ENCODE results near the gene ZNF473.
"Not testable (repeated sequence)": the region's sequence is repeated elsewhere in the genome, so short reads cannot be mapped to it uniquely, and the experiment has no call there.

Gene ZNF473

GRCh38 chr19:50046649-50047503 lies 21.1 kb downstream of the ZNF473 start:
- no CpG with 5 or more reads among the region's 14 CpGs for WGBS (ENCODE audit: insufficient coverage, insufficient read length)
- DNase-seq (ENCODE audit: low read depth, low spot score): peak; percentile 41
- Histone ChIP-seq H3K9me3 (ENCODE audit: control insufficient read depth, insufficient read depth, low read length) (peaks cover 36% of the 10 kb centered on the region), H3K4me1 (ENCODE audit: control insufficient read depth, insufficient read depth, low read length) (no peaks in the 10 kb centered on the region), H3K4me3 (ENCODE audit: low read length) (no peak overlapping the region), H3K27me3 (ENCODE audit: control insufficient read depth, insufficient read depth, low read length) (no peaks in the 10 kb centered on the region), H3K36me3 (ENCODE audit: control insufficient read depth, insufficient read depth, low read length) (peaks cover 36% of the 10 kb centered on the region), H3K27ac (ENCODE audit: low read length) (no peak overlapping the region)

GRCh38 chr19:50047671-50048070 lies 21.9 kb downstream of the ZNF473 start:
- no peak for DNase-seq (ENCODE audit: low read depth, low spot score)
- H3K27me3 ChIP-seq (ENCODE audit: control insufficient read depth, insufficient read depth, low read length): no peaks in the 10 kb centered on the region
- no peak overlapping the region for H3K27ac ChIP-seq (ENCODE audit: low read length)
- WGBS (ENCODE audit: insufficient coverage, insufficient read length): no CpG with 5 or more reads among the region's 4 CpGs
- no peak overlapping the region for H3K4me3 ChIP-seq (ENCODE audit: low read length)
- H3K9me3 ChIP-seq (ENCODE audit: control insufficient read depth, insufficient read depth, low read length): peaks cover 36% of the 10 kb centered on the region
- no peaks in the 10 kb centered on the region for H3K4me1 ChIP-seq (ENCODE audit: control insufficient read depth, insufficient read depth, low read length)
- H3K36me3 ChIP-seq (ENCODE audit: control insufficient read depth, insufficient read depth, low read length): peaks cover 28% of the 10 kb centered on the region

DNA sequence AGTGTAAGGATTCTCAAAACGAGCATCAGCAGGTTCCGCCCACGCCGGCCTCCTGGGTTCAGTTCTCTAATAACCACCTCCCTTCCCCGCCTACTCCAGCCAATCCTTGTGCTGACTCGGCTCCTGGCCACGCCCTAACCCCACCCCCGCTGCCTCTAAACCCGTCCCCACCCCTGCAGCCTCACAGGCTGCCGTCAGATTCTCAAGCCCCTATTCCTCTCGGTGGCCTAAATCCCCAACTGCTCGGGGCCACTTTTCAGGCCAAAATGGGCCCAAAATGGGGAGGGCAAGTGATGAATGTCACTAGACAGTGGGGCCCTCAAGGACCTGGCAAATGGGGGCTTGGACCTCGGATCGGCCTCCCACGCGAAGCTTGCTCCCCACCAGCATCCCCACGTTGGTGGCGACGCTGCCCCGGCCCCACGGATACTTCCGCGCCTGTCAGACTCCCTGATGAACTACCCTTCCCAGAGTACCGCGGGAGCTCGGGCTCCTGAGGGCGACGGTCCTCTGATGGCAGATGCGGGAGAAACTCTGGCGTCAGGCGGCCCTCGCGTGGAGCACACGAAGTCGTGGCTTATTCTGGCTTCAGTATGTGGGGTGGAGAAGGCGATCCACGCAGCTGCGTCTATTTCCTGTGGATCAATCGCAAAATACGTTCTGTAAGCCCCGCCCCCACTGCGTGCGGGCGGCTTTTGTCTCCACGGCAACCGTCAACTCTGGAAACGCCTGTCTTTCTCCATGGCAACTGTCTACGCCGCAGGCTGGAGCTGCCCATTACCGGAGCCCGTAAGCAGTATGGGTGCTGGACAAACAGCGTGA lies 24.8 kb downstream of the ZNF473 start:
- no peak for DNase-seq (ENCODE audit: low read depth, low spot score)
- Histone ChIP-seq H3K36me3 (ENCODE audit: control insufficient read depth, insufficient read depth, low read length) (peaks cover 9% of the 10 kb centered on the region), H3K27me3 (ENCODE audit: control insufficient read depth, insufficient read depth, low read length) (no peaks in the 10 kb centered on the region), H3K4me3 (ENCODE audit: low read length) (no peak overlapping the region), H3K9me3 (ENCODE audit: control insufficient read depth, insufficient read depth, low read length) (peaks cover 18% of the 10 kb centered on the region), H3K4me1 (ENCODE audit: control insufficient read depth, insufficient read depth, low read length) (no peaks in the 10 kb centered on the region), H3K27ac (ENCODE audit: low read length) (no peak overlapping the region)
- no CpG with 5 or more reads among the region's 52 CpGs for WGBS (ENCODE audit: insufficient coverage, insufficient read length)

DNA sequence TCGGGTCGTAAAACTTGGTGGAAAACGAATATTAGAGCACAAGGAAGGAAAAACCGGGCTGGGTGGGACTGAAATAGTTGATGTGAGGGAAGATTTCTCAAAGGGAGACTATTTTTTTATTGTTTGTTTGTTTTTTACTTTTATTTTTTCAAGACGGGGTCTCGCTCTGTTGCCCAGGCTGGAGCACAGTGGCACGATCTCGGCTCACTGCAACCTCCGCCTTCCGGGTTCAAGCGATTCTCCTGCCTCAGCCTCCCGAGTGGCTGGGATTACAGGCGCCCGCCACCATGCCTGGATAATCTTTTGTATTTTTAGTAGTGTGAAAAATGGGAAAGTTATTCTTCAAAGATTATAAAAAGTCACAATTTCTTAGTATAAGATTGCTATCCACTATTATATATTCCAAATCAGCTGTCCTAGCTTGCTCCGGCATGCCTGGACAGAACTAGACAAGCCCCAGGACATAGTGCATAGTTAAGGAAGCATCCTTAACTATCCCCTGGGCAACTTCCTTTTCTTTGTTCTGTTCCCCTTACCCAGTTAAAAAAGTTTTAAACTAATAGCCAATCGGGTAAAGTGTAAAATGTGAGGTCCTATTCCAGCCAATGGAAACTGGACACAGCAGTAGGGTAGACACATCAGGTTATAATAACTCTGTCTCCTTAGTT lies 25.6 kb downstream of the ZNF473 start:
- peaks cover 15% of the 10 kb centered on the region for H3K9me3 ChIP-seq (ENCODE audit: control insufficient read depth, insufficient read depth, low read length)
- not testable (repeated sequence) for DNase-seq (ENCODE audit: low read depth, low spot score); H3K27me3 ChIP-seq (ENCODE audit: control insufficient read depth, insufficient read depth, low read length); H3K4me1 ChIP-seq (ENCODE audit: control insufficient read depth, insufficient read depth, low read length); H3K36me3 ChIP-seq (ENCODE audit: control insufficient read depth, insufficient read depth, low read length); H3K27ac ChIP-seq (ENCODE audit: low read length); H3K4me3 ChIP-seq (ENCODE audit: low read length)
- WGBS (ENCODE audit: insufficient coverage, insufficient read length): no CpG with 5 or more reads among the region's 16 CpGs

DNA sequence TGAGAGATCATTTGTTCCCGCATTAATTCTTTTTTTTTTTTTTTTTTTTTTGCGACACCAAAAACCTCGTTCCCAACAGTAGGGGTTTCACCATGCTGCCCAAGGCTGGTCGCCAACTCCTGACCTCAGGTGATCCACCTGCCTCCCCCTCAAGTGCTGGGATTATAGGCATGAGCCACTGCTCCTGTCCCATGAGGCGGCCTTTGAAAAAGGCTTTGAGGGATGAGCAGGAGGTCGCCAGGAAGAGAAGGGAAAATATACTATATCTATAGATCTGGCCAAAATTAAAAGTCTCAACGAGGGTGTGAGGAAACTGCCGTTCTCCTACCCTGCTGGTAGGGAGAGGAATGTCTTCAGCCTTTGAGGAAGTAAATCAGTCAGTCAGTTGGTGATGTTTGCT lies 26.2 kb downstream of the ZNF473 start:
- H3K27ac ChIP-seq (ENCODE audit: low read length): no peak overlapping the region
- no peaks in the 10 kb centered on the region for H3K27me3 ChIP-seq (ENCODE audit: control insufficient read depth, insufficient read depth, low read length)
- DNase-seq (ENCODE audit: low read depth, low spot score): no peak
- H3K9me3 ChIP-seq (ENCODE audit: control insufficient read depth, insufficient read depth, low read length): peaks cover 13% of the 10 kb centered on the region
- no CpG with 5 or more reads among the region's 8 CpGs for WGBS (ENCODE audit: insufficient coverage, insufficient read length)
- H3K4me1 ChIP-seq (ENCODE audit: control insufficient read depth, insufficient read depth, low read length): no peaks in the 10 kb centered on the region
- no peak overlapping the region for H3K4me3 ChIP-seq (ENCODE audit: low read length)
- H3K36me3 ChIP-seq (ENCODE audit: control insufficient read depth, insufficient read depth, low read length): peaks cover 6% of the 10 kb centered on the region; the same call in 1 of the 2 replicates

- no peaks in the 10 kb centered on the region for H3K4me1 ChIP-seq (ENCODE audit: control insufficient read depth, insufficient read depth, low read length)
- H3K27me3 ChIP-seq (ENCODE audit: control insufficient read depth, insufficient read depth, low read length): no peaks in the 10 kb centered on the region
- H3K36me3 ChIP-seq (ENCODE audit: control insufficient read depth, insufficient read depth, low read length): 0 out of 2 replicates have a peak, but pooled peaks cover 2% of the 10 kb centered on the region
- H3K9me3 ChIP-seq (ENCODE audit: control insufficient read depth, insufficient read depth, low read length): peaks cover 8% of the 10 kb centered on the region
- H3K4me3 ChIP-seq (ENCODE audit: low read length): no peak overlapping the region
- no CpG with 5 or more reads among the region's 4 CpGs for WGBS (ENCODE audit: insufficient coverage, insufficient read length)
- no peak overlapping the region for H3K27ac ChIP-seq (ENCODE audit: low read length)
- no peak for DNase-seq (ENCODE audit: low read depth, low spot score)
Measured at GRCh38 chr19:50053119-50053518, 27.3 kb downstream of the ZNF473 start.

- Histone ChIP-seq H3K9me3 (ENCODE audit: control insufficient read depth, insufficient read depth, low read length) (peaks cover 15% of the 10 kb centered on the region), H3K4me3 (ENCODE audit: low read length) (no peak overlapping the region), H3K27ac (ENCODE audit: low read length) (no peak overlapping the region), H3K27me3 (ENCODE audit: control insufficient read depth, insufficient read depth, low read length) (no peaks in the 10 kb centered on the region), H3K36me3 (ENCODE audit: control insufficient read depth, insufficient read depth, low read length) (no peaks in the 10 kb centered on the region), H3K4me1 (ENCODE audit: control insufficient read depth, insufficient read depth, low read length) (no peaks in the 10 kb centered on the region)
- DNase-seq (ENCODE audit: low read depth, low spot score): no peak
- no CpG with 5 or more reads among the region's 2 CpGs for WGBS (ENCODE audit: insufficient coverage, insufficient read length)
Measured at GRCh38 chr19:50058425-50058824, 32.6 kb downstream of the ZNF473 start.

DNA sequence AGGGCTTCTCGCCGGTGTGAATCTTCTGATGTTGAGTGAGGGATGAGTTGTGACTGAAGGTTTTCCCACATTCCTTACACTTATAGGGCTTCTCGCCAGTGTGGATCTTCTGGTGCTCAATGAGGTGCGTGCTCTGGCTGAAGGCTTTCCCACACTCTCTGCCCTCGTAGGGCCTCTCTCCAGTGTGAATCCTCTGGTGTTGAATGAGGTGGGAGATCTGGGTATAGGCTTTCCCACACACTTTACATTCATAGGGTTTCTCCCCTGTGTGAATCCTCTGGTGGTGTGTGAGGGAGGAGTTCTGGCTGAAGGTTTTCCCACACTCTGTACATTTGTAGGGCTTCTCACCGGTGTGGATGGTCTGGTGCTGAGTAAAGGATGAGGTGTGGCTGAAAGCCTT lies 33.2 kb downstream of the ZNF473 start:
- Histone ChIP-seq H3K4me3 (ENCODE audit: low read length) (no peak overlapping the region), H3K36me3 (ENCODE audit: control insufficient read depth, insufficient read depth, low read length) (no peaks in the 10 kb centered on the region), H3K27ac (ENCODE audit: low read length) (no peak overlapping the region), H3K4me1 (ENCODE audit: control insufficient read depth, insufficient read depth, low read length) (no peaks in the 10 kb centered on the region), H3K27me3 (ENCODE audit: control insufficient read depth, insufficient read depth, low read length) (no peaks in the 10 kb centered on the region), H3K9me3 (ENCODE audit: control insufficient read depth, insufficient read depth, low read length) (peaks cover 15% of the 10 kb centered on the region)
- no peak for DNase-seq (ENCODE audit: low read depth, low spot score)
- WGBS (ENCODE audit: insufficient coverage, insufficient read length): no CpG with 5 or more reads among the region's 6 CpGs

- H3K36me3 ChIP-seq (ENCODE audit: control insufficient read depth, insufficient read depth, low read length): no peaks in the 10 kb centered on the region
- H3K4me1 ChIP-seq (ENCODE audit: control insufficient read depth, insufficient read depth, low read length): no peaks in the 10 kb centered on the region
- no peak overlapping the region for H3K4me3 ChIP-seq (ENCODE audit: low read length)
- DNase-seq (ENCODE audit: low read depth, low spot score): no peak
- H3K9me3 ChIP-seq (ENCODE audit: control insufficient read depth, insufficient read depth, low read length): peaks cover 18% of the 10 kb centered on the region
- WGBS (ENCODE audit: insufficient coverage, insufficient read length): no CpG with 5 or more reads among the region's 15 CpGs
- no peaks in the 10 kb centered on the region for H3K27me3 ChIP-seq (ENCODE audit: control insufficient read depth, insufficient read depth, low read length)
- no peak overlapping the region for H3K27ac ChIP-seq (ENCODE audit: low read length)
Measured at GRCh38 chr19:50060107-50060506, 34.3 kb downstream of the ZNF473 start.

- Histone ChIP-seq H3K36me3 (ENCODE audit: control insufficient read depth, insufficient read depth, low read length) (no peaks in the 10 kb centered on the region), H3K4me1 (ENCODE audit: control insufficient read depth, insufficient read depth, low read length) (no peaks in the 10 kb centered on the region), H3K27me3 (ENCODE audit: control insufficient read depth, insufficient read depth, low read length) (no peaks in the 10 kb centered on the region), H3K9me3 (ENCODE audit: control insufficient read depth, insufficient read depth, low read length) (peaks cover 26% of the 10 kb centered on the region), H3K4me3 (ENCODE audit: low read length) (no peak overlapping the region), H3K27ac (ENCODE audit: low read length) (no peak overlapping the region)
- WGBS (ENCODE audit: insufficient coverage, insufficient read length): no CpG with 5 or more reads among the region's 5 CpGs
- DNase-seq (ENCODE audit: low read depth, low spot score): no peak
Measured at GRCh38 chr19:50061650-50062049, 35.8 kb downstream of the ZNF473 start.
